Astrocyte (in vitro differentiated cells and primary cell): ENCODE results near the gene CH25H.

Experiments used
- CTCF ChIP-seq: IDR thresholded peaks from 2 replicates; pipeline ENCODE4 v1.5.1; 2011; ENCODE audit warnings: low read depth, mild to moderate bottlenecking, inconsistent platforms, low read length, moderate library complexity; ENCODE audit not compliant: insufficient read depth
- EZH2 ChIP-seq: IDR thresholded peaks from 2 replicates; pipeline ENCODE4 v1.6.1; 2012; ENCODE audit warnings: mild to moderate bottlenecking, low read length, inconsistent platforms; ENCODE audit not compliant: insufficient read depth

GRCh38 chr10:89164080-89164479 is 43.0 kb downstream of the CH25H start:
- TF ChIP-seq CTCF: no peak
- no peak for TF ChIP-seq EZH2
